Measurements from ENCODE around the gene FYCO1.

Gene FYCO1

GRCh38 chr3:45895686-45896468 lies 99.7 kb downstream of the FYCO1 start:
- DNase-seq: no peak
- H3K4me3 Mint-ChIP-seq: no peak overlapping the region
- H3K36me3 Mint-ChIP-seq (ENCODE audit: low read depth): no peaks in the 10 kb centered on the region
- H3K4me1 Mint-ChIP-seq: no peaks in the 10 kb centered on the region
- H3K27ac Mint-ChIP-seq: no peak overlapping the region
- no peaks in the 10 kb centered on the region for H3K27me3 Mint-ChIP-seq (ENCODE audit: low read depth, poor library complexity)
- TF ChIP-seq CTCF (IDR thresholded peaks at IDR 0.05): no peak
- no peaks in the 10 kb centered on the region for H3K9me3 Mint-ChIP-seq

GRCh38 chr3:45894015-45894414 lies 101.6 kb downstream of the FYCO1 start:
- no peak for TF ChIP-seq CTCF (IDR thresholded peaks at IDR 0.05)
- no peak for DNase-seq
- Mint-ChIP-seq H3K27me3 (ENCODE audit: low read depth, poor library complexity) (no peaks in the 10 kb centered on the region), H3K4me1 (no peaks in the 10 kb centered on the region), H3K4me3 (no peak overlapping the region), H3K27ac (no peak overlapping the region), H3K36me3 (ENCODE audit: low read depth) (no peaks in the 10 kb centered on the region), H3K9me3 (no peaks in the 10 kb centered on the region)

GRCh38 chr3:45892161-45892560 lies 103.5 kb downstream of the FYCO1 start:
- H3K9me3 Mint-ChIP-seq: no peaks in the 10 kb centered on the region
- TF ChIP-seq CTCF (IDR thresholded peaks at IDR 0.05): no peak
- no peak overlapping the region for H3K27ac Mint-ChIP-seq
- H3K27me3 Mint-ChIP-seq (ENCODE audit: low read depth, poor library complexity): no peaks in the 10 kb centered on the region
- H3K4me3 Mint-ChIP-seq: no peak overlapping the region
- H3K36me3 Mint-ChIP-seq (ENCODE audit: low read depth): no peaks in the 10 kb centered on the region
- no peaks in the 10 kb centered on the region for H3K4me1 Mint-ChIP-seq
- no peak for DNase-seq

- no peak overlapping the region for H3K4me3 Mint-ChIP-seq
- no peak for TF ChIP-seq CTCF (IDR thresholded peaks at IDR 0.05)
- no peaks in the 10 kb centered on the region for H3K36me3 Mint-ChIP-seq (ENCODE audit: low read depth)
- no peaks in the 10 kb centered on the region for H3K9me3 Mint-ChIP-seq
- DNase-seq: no peak
- no peaks in the 10 kb centered on the region for H3K4me1 Mint-ChIP-seq
- no peaks in the 10 kb centered on the region for H3K27me3 Mint-ChIP-seq (ENCODE audit: low read depth, poor library complexity)
- no peak overlapping the region for H3K27ac Mint-ChIP-seq
These were observed 105.2 kb downstream of the FYCO1 start for GRCh38 chr3:45890405-45890804.

- H3K27ac Mint-ChIP-seq: no peak overlapping the region
These were observed 106.3 kb downstream of the FYCO1 start for GRCh38 chr3:45889337-45889736.

More at GRCh38 chr3:45889337-45889736, 106.3 kb downstream of the FYCO1 start:
- no peaks in the 10 kb centered on the region for H3K4me1 Mint-ChIP-seq
- no peaks in the 10 kb centered on the region for H3K36me3 Mint-ChIP-seq (ENCODE audit: low read depth)
- no peaks in the 10 kb centered on the region for H3K9me3 Mint-ChIP-seq
- no peak overlapping the region for H3K4me3 Mint-ChIP-seq
- no peak for DNase-seq
- peaks cover 3% of the 10 kb centered on the region for H3K27me3 Mint-ChIP-seq (ENCODE audit: low read depth, poor library complexity)
- no peak for TF ChIP-seq CTCF (IDR thresholded peaks at IDR 0.05)

Data from nephron progenitor cell (in vitro differentiated cells).